ENCODE data around the gene PEAR1.

- TF ChIP-seq POLR2A (IDR thresholded peaks at IDR 0.05) (no peak), CTCF (IDR thresholded peaks at IDR 0.05) (no peak)
These were observed 483 bp downstream of the PEAR1 start for GRCh38 chr1:156894001-156894400.
